Erythroblast (primary cell): ENCODE measurements around the gene PRR29.

Experiments
- GATA1 ChIP-seq: IDR thresholded peaks from 2 replicates; pipeline ENCODE4 v1.6.1; 2011; ENCODE audit warnings: low read depth, mild to moderate bottlenecking, control low read depth, low read length, moderate library complexity
- POLR2A ChIP-seq: IDR thresholded peaks from 2 replicates; pipeline ENCODE4 v1.6.1; 2011; ENCODE audit warnings: mild to moderate bottlenecking, low read length

GRCh38 chr17:64008830-64009229, 10.7 kb downstream of the PRR29 start:
- TF ChIP-seq POLR2A (no peak), GATA1 (no peak)
